Stomach (tissue), 4 donors: ENCODE results near the gene DYNC1I2.

ENCODE experiments used
- CTCF ChIP-seq, 7 experiments: fragments of 450-650 bp in 4 of 7; fragments of 200-600 bp in 3 of 7; sonication (generic) in 3 of 7; IDR thresholded peaks; one replicate each; pipeline ENCODE4 v1.5.1; 2016 to 2019; ENCODE audit warnings: antibody characterized with exemption in 7 of 7, control low read depth in 2 of 7, mild to moderate bottlenecking in 1 of 7
- POLR2AphosphoS5 ChIP-seq, 3 donors: sonication (generic); formaldehyde crosslinking; IDR thresholded peaks; one replicate each; pipeline ENCODE4 v1.6.1; 2016; ENCODE audit warnings: antibody characterized with exemption in 3 of 3

GRCh38 chr2:171669121-171669520 lies 18.1 kb upstream of the DYNC1I2 start:
- TF ChIP-seq CTCF (IDR thresholded peaks at IDR 0.05) (no peak), POLR2AphosphoS5 (IDR thresholded peaks at IDR 0.05) (no peak)
